Hepatocyte (in vitro differentiated cells): ENCODE results near the gene SRRM4.

Experiments
- CTCF ChIP-seq: fragments of 200-600 bp; sonication (generic); IDR thresholded peaks from 2 replicates; pipeline ENCODE4 v1.5.1; 2016; ENCODE audit warnings: antibody characterized with exemption, mild to moderate bottlenecking; ENCODE audit not compliant: poor library complexity
- EZH2 ChIP-seq: fragments of 200-600 bp; sonication (generic); IDR thresholded peaks from 2 replicates; pipeline ENCODE4 v1.6.1; 2016; ENCODE audit warnings: antibody characterized with exemption, mild to moderate bottlenecking, borderline replicate concordance
- EZH2phosphoT487 ChIP-seq: fragments of 200-600 bp; sonication (generic); IDR thresholded peaks from one replicate; pipeline ENCODE4 v1.6.1; 2018; ENCODE audit warnings: antibody characterized with exemption, mild to moderate bottlenecking, low read depth, moderate library complexity; ENCODE audit not compliant: unreplicated experiment, severe bottlenecking

- TF ChIP-seq CTCF (no peak), EZH2 (no peak), EZH2phosphoT487 (no peak)
Observed at GRCh38 chr12:119051474-119051873, 70.1 kb downstream of the SRRM4 start.
